CD4-positive, alpha-beta T cell treated with Interleukin-12 subunit alpha and Interleukin-12 subunit beta, for 1 hour (primary cell): Measurements from ENCODE around the gene OR7G2.
"Not testable (repeated sequence)": the region's sequence is repeated elsewhere in the genome, so short reads cannot be mapped to it uniquely, and the experiment has no call there.

ENCODE experiments used
- DNase-seq: peaks from one replicate; pipeline ENCODE4 v3.0.0-alpha.2; 2020

The OR7G2 gene

DNA sequence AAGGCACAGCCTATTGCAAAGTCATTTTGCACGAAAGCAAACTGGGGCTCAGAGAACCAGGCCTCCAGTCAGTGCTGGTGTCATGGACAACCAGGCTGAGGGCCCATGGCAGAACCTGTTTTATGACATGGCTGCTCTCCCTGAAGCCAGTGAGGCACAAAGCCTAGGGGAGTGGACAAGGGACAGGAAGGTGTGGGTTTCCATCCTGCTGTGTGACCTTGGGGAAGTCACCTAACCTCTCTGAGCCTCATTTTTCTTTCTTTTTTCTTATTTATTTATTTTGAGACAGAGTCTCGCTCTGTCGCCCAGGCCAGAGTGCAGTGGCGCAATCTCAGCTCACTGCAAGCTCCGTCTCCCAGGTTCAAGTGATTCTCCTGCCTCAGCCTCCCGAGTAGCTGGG is 35.6 kb downstream of the OR7G2 start:
- not testable (repeated sequence) for DNase-seq

DNA sequence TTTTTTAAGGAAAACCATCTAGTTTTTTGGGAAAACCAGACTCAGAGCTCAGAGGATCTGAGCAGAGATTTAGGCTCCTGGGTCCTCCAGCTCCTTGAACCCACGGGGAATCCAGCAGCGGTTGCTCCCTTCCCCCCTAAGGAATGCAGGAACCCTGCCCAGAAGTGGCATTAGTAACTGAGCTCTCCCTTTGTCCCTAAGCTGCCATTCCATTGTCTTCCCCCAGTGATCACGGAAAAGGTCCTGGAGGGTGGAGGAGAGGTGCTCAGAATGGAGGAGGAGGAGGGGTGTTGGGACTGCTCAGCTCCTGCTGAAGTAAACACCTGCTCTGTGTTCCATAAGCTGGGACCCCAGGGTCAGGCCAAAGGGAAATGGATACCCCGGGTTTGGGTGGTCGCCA is 37.2 kb downstream of the OR7G2 start:
- no peak for DNase-seq

- no peak for DNase-seq
Observed at GRCh38 chr19:9065457-9066014, 41.7 kb downstream of the OR7G2 start.

GRCh38 chr19:9061879-9062278 is 45.4 kb downstream of the OR7G2 start:
- no peak for DNase-seq

DNA sequence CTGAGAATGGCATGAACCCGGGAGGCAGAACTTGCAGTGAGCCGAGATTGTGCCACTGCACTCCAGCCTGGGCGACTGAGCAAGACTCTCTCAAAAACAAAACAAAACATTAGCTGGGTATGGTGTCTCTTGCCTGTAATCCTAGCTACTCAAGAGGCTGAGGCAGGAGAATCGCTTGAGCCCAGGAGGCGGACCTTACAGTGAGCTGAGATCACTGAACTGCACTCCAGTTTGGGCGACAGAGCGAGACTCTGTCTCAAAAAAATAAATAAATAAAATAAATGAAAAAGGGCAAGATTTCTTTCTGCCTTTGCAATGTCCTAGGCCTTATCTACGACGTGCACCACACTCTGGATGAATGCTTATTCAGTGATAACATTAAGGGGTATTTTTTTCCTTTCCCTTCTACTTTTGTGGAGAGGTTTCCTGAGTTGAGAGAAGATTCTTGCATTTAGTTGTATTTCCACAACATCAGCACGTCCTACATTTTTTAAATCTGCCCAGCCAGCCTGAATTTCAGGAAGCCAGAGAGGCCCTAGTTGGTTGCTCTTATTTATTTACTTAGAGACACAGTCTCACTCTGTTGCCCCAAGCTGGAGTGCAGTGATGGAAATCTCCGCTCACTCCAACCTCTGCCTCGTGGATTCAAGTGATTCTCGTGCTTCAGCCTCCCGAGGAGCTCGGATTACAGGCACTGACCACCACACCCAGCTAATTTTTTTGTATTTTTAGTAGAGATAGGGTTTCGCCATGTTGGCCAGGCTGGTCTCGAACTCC is 46.5 kb downstream of the OR7G2 start:
- DNase-seq: no peak

DNA sequence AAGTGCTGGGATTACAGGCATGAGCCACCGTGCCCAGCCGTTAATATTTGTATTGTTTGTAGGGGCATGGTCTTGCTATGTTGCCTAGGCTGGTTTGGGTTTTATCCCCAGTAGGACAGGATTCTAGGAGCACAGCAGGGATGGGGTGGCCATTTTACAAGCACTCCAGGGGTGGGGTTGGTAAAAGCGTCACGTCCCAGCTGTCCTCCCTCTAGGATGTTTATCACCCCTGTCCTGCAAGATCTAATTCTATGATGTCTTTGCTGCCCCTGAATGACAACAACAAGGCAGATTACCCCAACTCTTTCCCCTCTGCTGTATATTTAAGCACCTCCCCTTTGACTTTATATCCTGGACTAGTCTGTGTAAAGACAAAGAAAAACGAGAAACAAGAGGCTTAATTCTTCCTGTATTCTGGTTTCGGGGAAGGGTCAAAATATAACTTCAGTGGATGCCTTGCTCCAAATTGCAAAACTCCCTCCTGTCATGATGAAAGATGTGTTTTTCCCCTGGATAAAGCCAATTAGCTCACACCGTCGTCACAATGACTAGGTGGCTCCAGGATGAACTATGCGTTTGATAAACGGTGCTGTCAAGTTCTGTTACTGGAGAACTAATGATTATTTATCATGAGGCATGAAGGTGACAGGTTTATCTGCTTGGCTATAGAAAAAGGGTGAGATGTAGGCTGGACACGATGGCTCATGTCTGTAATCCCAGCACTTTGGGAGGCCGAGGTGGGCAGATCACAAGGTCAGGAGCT is 48.2 kb downstream of the OR7G2 start:
- no peak for DNase-seq

DNA sequence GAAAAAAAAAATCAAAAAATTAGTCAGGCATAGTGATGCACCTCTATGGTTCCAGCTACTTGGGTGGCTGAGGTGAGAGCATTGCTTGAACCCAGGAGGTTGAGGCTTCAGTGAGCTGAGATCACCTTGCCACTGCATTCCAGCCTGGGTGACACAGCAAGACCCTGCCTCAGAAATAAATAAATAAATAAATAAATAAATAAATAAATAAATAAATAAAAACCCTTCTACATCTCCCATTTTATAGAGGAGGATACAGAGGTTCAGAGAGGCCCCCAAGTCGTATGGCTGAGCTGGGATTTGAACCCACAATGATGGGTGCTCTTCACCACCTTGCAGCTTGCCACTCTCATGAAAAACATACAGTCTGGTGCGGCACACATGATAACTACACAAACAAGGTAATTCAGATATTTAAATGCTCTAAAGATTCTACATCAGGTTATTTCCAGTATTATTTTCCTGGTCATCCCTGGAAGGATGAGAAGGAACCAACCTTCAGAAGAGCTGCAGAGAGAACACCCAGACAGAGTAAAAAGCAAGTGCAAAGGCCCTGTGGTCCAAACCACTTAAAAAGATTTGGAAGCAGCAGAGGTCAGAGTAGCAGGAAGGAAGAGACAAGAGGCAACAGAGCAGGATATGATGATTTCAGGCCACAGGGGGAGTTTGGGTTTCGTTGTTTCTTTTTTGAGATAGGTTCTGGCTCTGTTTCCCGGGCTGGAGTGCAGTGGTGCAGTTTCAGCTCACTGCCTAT is 49.6 kb downstream of the OR7G2 start:
- DNase-seq: no peak

GRCh38 chr19:9056131-9056530 is 51.1 kb downstream of the OR7G2 start:
- DNase-seq: not testable (repeated sequence)

GRCh38 chr19:9054765-9055164 is 52.5 kb downstream of the OR7G2 start:
- DNase-seq: no peak

- DNase-seq: no peak
Observed at GRCh38 chr19:9054207-9054606, 53.1 kb downstream of the OR7G2 start.

- not testable (repeated sequence) for DNase-seq
Observed at GRCh38 chr19:9053674-9054073, 53.6 kb downstream of the OR7G2 start.

DNA sequence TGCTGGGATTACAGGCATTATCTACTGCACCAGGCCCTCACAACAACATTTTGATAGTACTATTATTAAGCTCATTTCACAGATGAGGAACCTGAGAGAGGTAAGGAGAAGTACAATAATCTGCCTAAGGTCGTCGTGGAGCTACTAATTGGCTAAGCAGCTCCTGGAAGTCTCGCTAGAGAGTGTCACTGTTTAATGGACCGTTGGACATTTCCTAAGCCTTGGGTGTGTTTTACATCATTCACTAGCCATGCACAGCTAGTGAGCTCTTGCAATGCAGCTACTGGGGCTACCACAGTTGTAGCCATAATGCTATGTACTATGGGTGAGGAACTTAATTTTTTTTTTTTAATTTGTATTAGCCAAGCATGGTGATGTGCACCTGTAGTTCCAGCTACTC is 54.4 kb downstream of the OR7G2 start:
- no peak for DNase-seq
